HG03108 (cell line): ENCODE measurements around the gene TMEM63A.
A peak's percentile ranks its signal among the peaks of the same experiment; 100 is the strongest.
"Not testable (repeated sequence)": the region's sequence is repeated elsewhere in the genome, so short reads cannot be mapped to it uniquely, and the experiment has no call there.

Experiments used
- ATAC-seq: cut with Tn5 transposase; IDR thresholded peaks from one replicate; pipeline ENCODE4 v1.9.1; 2021; ENCODE audit warnings: moderate library complexity; ENCODE audit not compliant: unreplicated experiment

Gene TMEM63A

DNA sequence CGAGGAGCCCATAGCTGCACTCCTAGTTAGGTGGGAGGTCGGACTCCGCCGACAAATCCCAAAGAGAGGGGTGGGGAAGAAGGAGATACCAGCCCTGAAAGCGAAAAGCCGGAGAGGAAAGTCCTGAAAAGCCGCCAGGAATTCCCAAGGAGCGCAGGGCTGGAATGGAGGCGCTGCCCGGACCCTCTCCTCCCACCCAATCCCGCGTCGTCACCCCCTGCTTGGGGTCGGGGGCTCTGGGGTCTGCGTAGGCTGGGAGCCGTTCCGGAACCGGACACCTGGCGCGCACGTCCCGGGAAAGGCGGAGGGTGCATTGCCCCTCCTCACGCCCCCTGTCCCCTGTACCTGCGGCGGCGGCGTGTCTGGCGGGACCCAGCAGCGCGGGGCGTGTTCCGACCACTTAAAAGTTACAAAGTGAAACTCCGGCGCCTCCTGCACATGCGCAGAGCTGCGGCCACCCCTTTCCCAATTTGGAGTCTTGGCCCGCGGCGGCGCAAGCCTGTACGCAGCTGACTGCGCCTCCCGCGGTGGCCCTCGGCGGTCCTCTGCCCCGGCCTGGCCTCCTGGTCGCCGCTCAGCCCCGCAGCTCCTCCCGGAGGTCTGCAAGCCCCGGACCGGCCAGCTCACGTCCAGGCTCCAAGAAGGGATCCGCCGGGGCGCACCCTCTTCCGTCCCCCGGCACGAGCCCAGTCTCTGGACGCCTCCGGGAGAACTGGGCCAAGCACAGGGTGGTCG, at the start of gene TMEM63A:
TSS of gene TMEM63A (minus strand) at position 422 of the 735 bp plus-strand sequence. CDS start 4,800 bp downstream, outside the sequence.
- ATAC-seq = peak; percentile 67

GRCh38 chr1:225931270-225932136, 49.3 kb upstream of the TMEM63A start:
- no peak for ATAC-seq

GRCh38 chr1:225930566-225930965, 48.4 kb upstream of the TMEM63A start:
- ATAC-seq = no peak

DNA sequence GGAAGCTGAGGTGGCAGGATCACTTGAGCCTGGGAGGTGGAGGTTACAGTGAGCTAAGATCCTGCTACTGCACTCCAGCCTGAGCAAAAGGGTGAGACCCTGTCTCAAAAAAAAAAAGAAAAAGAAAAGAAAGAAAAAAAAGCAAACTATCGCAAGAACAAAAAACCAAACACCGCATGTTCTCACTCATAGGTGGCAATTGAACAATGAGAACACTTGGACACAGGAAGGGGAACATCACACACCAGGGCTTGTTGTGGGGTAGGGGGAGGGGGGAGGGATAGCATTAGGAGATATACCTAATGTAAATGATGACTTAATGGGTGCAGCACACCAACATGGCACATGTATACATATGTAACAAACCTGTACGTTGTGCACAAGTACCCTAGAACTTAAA, 47.3 kb upstream of the TMEM63A start:
- ATAC-seq = not testable (repeated sequence)

DNA sequence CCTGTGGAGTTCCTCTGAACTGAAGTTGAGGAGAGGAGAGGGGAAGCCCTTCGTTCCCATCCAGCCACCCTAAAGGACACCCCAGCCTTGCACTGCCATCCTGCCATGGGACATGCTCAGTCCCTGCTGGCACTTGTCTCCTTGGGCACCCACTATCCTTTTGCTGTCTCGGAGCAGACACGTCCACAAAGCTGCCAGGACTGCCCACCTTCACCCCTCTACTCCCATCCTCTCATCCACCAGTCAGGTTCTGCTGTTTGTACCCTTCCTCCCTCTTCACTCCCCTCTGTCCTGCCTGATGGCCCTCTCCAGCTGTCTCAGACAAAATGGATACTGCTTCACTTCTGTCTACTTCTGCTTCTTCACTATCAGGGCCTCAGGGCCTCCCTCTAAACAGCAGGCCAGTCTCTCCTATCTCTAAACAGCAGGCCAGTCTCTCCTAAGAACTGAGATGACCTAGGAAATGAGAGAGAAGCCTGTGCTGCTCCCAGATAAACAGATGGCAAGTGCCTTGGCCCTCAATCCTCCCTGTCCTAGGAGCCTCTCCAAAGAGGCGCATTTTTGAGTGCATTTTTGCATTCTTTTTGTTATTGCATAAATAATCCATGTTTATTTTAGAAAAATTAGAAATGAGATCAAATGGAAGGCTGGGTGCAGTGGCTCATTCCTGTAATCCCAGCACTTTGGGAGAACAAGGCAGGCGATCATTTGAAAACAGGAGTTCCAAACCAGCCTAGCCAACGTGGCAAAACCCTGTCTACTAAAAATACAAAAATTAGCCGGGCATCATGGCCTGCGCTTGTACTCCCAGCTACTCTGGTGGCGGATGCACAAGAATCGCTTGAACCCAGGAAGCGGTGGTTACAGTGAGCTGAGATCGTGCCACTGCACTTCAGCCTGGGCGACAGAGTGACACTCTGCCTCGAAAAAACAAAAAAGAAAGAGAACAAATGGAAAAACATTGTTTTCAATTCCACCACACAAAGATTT, 46.3 kb upstream of the TMEM63A start:
- no peak for ATAC-seq

- no peak for ATAC-seq
Measured at GRCh38 chr1:225926551-225927113, 44.5 kb upstream of the TMEM63A start.

DNA sequence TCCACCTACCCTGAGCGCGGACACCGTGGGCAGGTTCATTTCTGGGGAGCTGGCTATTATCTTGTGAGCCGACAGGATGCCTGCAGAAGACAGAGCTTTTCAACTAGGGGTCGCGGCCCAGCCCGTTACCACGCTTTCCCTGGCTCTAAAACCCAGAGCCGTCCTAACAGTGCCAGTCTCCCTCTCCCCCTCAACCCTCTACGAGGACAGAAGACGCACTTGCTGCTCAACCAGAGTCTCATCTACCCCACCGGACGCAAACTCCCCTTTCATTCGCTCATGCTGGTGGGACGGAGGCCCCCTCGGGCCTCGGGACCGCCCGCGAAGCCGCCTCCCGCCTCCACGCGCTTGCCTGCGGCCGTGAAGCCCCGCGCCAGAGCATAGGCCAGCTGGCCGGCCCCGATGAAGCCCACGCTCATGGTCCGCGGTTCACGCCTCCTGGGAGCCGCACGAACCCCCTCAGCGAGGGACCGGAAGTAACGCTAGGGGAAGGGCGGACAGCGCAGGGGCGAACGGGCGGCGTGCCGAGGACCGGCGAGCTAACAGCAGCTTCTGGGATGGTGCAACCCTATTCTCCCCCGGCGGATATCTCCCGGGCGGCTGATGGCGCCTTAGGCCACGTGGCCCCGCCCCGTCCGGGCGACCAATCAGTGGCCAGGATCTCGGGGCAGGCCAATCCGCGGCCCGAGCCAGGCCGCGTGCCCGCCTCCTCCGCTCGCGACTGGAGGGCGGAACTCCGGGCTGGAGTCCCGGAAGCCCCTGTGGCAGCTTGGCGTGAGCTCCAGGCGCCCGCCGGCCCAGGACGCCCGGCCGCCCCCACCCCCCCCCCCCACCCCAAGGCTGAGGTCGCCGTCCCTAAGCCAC, 41.7 kb upstream of the TMEM63A start, which contains the start of gene PYCR2:
TSS of gene PYCR2 (minus strand) at position 559 of the 864 bp plus-strand sequence. CDS start at position 419, 140 bp downstream.
- ATAC-seq = peak; percentile 99

GRCh38 chr1:225923381-225923691, 41.2 kb upstream of the TMEM63A start:
- no peak for ATAC-seq

- no peak for ATAC-seq
Measured at GRCh38 chr1:225921734-225922709, 39.8 kb upstream of the TMEM63A start.

- ATAC-seq = no peak
Measured at GRCh38 chr1:225919906-225920305, 37.7 kb upstream of the TMEM63A start.

GRCh38 chr1:225918280-225918679, 36.1 kb upstream of the TMEM63A start:
- no peak for ATAC-seq

DNA sequence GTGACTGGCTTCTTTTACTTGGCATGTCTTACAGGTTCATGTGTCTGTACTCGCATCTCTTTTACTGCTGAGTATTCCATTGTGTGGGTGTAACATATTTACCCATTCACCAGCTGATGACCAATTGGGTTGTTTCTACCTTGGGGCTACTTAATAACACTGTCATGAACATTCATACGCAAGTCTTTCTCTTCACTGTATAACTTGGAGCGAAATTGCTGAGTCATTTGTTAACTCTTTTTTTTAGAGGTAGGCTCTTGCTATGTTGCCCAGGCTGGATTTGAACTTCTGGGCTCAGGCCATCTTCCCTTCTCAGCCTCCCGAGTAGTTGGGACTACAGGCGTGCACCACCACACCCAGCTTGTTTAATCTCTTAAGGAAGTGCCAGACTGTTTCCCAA, 35.4 kb upstream of the TMEM63A start:
- ATAC-seq = no peak

DNA sequence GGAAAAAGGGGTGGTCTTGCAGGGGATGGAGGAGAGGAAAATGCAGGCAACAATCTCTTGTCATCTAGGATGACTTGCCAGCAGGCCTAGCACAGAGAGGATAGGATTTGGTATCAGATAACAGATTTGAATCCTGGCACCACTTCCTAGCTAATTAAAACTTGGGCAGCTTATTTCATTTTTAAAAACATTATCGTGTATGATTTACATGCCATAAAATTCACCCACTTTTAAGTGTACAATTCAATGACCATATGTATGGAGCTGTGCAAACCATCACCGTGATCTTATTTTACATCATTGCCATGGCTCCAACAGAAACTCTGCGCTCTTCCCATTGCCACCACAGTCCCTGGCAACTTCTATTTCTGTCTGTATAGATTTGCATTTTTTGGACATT, 34.9 kb upstream of the TMEM63A start:
- ATAC-seq = no peak

DNA sequence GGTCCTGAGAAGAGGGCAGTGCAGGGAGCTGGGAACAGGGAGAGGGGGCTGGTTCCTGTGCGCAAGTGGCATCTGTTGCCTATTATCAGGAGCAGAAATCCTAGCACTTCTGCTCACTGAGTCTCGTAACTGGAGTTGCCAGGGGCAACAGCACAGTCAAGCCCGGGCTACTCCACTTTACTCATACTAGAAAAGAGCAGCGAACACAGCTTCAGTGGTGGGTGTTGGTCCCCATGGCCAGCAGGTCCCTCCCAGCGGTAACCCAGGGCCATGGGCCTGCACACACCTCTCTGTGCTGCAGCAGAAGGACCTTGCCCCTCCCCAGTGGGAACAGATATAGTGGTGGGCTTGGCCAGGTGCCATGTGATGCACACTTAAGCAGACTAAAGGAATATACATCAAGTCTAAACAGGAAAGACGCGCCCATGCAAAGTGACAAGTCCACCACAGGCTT, 33.4 kb upstream of the TMEM63A start:
- no peak for ATAC-seq

- ATAC-seq = no peak
Measured at GRCh38 chr1:225914947-225915346, 32.8 kb upstream of the TMEM63A start.

DNA sequence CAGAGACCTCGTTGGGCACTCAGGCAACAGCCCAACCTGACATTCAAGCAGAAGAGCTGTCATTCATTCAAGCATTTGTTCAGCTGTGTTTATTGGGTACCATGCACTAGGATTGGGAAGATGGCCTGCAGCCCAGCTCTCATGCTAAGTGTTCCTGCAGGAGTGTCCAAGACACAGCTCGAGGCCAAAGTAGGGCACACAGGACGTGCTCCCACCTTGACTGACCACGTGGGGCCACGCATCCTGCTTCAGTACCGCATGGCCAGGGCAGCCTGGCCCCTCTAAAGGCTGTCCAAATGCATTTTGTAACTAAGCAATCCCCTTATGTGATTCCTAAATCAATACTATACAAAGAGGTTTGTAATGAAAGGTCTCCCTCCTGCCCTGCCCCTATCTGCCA, 32.2 kb upstream of the TMEM63A start:
- ATAC-seq = no peak

GRCh38 chr1:225911191-225912130, 29.3 kb upstream of the TMEM63A start:
- ATAC-seq = peak; percentile 80
